GM18951 (cell line): ENCODE results near the gene LMO2.

Experiments
- POLR2A ChIP-seq: IDR thresholded peaks from 4 replicates; pipeline ENCODE4 v1.6.1; 2011; ENCODE audit warnings: mild to moderate bottlenecking; ENCODE audit not compliant: insufficient read length, insufficient read depth; ENCODE audit errors: extremely low read depth
- in situ Hi-C: fragments of 300-500 bp; cut with MboI; formaldehyde crosslinking; loops from one replicate; pipeline ENCODE4 v1.12.0; 2022; ENCODE audit warnings: low sequenced_read_pairs, mixed read lengths, inconsistent platforms; ENCODE audit not compliant: unreplicated experiment

The LMO2 gene

DNA sequence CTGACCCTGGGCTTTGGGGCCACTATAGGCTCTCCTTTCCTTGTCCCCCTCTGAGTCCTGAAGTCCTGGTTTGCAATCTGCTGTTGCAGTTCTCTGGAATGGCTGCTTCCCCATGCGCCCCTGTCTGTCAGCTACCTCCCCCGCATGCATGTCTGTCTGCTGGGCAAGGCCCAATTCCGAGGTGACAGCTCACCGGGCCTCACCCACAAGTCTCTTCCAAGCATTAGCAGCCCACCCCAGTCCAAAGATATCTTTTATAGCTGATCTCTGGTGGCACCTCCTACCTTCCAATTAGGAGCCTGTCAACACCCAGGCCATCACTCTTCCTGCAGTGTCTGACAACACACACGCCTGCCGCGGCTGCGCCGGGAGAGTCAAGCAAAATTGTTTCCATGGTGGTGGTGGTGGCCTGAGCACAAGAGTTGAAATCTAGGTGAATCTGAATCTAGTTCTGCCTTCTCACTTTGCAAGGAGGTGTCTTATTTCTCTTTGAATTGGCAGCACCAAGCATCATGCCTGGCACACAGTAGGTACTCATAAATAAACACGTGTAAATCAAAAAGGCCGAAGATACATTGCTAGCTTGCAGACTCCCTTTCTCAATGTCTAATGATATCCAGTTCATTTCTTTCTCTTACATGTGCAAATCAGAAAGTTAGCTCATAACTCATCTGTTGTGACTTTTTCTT is 1.2 kb upstream of the LMO2 start:
- in situ Hi-C loops, result no loop called here

DNA sequence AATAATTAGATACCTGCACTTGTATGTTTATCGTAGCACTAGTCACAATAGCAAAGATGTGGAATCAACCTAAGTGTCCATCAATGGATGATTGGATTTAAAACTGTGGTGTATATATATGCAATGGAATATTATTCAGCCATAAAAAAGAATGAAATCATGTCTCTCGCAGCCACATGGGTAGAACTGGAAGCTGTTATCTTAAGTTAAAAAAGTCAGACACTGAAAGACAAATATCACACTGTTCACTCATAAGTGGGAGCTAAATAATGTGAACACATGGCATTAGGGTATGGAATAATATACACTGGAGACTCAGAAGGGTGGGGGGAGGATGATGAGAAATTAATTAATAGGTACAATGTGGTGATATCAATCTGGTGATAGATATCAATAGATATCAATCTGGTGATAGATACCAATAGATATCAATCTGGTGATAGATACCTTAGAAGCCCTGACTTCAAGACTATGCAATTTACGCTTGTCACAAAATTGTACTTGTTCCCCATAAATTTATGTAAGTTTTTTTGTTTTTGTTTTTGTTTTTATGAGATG is 2.0 kb downstream of the LMO2 start:
- in situ Hi-C loops, result no loop called here
- no peak for TF ChIP-seq POLR2A

More for the DNA sequence above, 1.2 kb upstream of the LMO2 start:
- no peak for TF ChIP-seq POLR2A

DNA sequence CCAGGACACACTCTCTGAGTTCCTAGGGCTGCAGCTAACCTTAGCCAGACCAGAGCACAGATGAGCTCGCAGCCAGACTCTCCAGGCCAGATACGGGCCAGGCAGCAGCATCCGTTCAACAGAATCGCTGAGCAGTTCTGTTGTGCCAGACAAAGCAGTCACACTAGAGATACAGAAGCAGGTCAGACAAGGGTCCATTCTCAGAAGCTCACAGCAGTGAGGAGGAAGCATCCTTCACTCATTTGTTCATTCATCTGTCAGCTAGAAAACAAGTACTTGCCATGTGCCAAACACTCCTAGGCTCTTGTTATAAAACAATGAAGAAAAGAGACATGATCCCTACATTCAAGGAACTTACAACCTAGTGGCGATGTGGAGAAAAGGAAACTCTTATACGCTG is 2.6 kb downstream of the LMO2 start:
- no peak for TF ChIP-seq POLR2A
- in situ Hi-C loops, result no loop called here

DNA sequence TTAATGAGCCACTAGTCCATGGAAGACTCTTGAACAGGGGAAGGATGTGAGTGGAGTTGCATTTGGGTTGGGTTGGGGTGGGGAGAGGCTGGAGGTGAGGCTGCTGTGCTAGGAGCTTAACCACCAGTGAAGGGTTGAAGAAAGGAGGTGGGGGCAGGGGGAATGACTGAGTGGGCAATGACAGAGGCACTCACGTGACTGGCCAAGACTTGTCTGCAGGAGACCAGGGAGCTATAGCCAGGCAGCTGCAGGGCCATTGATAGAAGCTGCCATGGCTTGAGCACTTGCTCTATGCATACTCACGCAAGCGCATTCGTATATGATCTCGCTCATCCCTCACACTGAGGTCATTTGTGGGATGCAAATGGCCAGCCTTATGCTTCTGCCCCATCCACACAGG is 4.0 kb downstream of the LMO2 start:
- no peak for TF ChIP-seq POLR2A
- in situ Hi-C loops, result no loop called here

DNA sequence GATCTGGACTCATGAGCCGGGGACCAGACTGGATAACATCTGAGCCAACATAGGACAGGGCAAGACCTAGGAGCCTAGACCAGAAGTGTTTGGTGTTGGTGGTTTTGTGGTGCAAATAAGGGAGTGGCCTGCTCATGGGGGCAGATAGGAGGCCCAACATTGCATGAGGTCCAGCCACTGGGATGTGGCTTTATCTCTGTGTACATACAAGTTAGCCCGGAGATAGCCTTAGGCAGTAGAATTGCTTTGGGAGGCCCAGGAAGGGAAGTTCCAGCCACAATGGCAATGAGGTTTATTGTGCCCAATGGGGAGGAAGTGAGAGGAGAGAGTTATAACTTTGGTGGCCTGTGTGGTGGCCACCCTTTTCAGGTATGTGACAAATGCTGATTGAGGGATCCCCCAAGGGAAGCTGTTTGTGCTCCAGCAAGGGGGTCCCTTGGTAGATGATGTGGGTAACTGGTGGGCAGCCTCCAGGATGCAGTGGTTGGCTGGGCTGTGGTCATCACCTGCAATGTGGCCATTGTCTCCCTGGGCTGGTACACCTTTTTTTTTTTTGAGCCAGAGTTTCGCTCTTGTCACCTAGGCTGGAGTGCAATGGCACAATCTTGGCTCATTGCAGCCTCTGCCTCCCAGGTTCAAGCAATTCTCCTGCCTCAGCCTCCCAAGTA is 6.4 kb downstream of the LMO2 start:
- in situ Hi-C loops, result no loop called here
- no peak for TF ChIP-seq POLR2A

DNA sequence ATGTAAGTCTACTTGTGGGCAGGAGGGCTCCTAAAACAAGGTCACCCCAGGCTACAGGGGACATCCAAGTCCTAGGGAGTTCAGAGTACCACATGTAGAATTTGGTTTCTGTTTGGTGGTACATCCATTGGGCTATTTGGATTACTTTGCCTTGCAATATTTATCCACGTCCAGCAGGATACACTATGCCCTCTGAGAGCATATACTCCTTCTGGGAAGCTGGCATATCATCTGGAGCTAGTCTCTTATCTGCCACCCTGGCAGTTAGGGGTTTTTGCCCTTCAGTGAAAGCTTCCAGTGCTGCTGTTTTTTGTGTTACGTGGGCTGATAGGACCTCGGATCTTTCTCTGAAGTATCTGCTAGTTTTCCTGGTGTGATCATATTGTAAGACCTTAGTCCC is 7.3 kb downstream of the LMO2 start:
- in situ Hi-C loops, result no loop called here
- TF ChIP-seq POLR2A, result no peak

DNA sequence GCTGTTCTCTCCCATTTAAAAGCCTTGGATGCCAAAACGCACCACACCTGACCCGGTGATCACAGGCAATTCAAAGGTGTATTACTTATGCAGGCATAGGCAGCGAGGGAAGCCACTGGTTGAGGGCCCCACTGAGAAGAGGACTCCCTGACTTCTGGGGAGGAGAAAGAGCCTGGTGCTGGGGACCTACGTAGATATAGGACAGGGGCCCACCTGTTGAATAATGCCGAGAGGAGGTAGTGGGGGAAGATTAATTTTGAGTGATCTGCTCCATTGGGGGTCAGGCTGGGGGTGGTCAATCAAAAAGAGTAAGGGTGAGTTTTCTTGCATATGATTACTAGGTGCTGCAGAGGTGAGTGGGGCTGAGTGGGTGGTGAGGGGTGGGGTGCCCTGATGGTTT is 7.8 kb downstream of the LMO2 start:
- in situ Hi-C loops, result no loop called here
- no peak for TF ChIP-seq POLR2A

DNA sequence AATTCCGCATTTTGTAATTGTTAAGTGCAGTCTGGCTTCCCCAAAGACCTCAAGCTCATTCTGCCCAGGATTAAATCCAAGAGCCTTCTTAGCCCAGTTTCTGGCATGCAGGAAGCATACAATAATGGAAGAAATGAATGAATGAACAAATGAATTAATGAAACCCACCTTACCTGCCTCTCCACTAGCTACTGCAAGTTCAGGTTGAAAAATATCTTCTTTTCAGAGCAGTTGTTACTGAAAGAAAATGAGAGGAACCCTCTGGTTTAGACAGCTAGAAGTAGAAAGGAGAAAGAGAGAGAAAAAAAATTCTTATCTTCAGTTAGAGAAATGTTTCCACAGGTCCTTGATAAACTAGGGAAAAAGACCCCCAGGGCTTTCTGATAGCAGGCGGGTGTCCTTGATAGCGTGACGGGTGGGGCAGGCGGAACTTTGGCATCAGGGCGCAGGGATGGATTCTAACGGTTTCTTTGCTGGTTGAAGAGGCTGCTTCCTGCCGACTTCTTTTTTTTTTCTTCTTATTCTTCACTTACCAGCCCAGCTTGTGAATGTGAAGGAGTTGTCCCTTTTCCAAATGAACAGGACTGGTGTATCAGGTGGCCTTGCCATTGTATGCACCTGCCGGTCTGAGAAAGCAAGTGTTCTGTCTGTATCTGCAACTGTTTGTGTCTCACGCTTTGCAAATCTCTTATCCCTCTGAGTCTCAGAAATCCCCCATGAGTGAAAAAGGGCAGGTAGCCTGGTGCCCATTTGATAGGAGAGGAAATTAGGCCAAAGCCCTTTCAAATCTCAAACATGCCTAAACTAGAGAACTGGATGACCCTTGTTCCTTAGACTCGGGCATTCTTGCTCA is 10.0 kb downstream of the LMO2 start:
- no peak for TF ChIP-seq POLR2A
- in situ Hi-C loops, result no loop called here

DNA sequence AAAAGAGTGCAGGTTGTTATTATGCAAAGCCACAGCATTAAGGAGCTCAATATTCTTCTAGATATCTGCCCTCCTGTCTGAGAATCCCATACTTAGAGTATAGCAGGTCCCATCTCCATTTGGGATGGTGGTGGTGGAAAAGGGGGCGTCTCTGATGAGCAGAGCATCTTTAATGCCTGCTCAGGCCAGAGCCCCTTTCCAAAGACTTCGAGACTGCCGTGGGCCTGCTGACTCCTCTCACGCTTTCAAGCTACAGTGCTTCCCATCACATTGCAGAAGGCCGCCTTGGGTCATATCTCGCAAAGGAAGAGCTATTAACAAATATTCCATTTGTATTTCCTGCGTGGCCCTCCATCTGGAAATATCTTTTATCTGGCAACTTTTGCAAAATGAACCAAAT is 10.9 kb downstream of the LMO2 start:
- no peak for TF ChIP-seq POLR2A
- in situ Hi-C loops, result no loop called here

DNA sequence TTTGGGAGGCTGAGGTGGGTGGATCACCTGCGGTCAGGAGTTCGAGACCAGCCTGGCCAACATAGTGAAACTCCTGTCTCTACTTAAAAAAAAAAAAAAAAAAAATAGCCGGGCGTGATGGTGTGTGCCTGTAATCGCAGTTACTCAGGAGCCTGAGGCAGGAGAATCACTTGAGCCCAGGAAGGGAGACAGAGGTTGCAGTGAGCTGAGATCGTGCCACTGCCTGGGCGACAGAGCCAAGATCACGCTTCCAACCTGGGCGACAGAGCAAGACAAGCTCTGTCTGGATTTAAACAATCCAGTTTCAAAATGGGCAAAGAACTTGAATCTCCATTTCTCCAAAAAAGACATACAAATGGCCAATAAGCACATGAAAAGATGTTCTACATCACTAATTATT is 12.5 kb downstream of the LMO2 start:
- in situ Hi-C loops, result no loop called here
- TF ChIP-seq POLR2A, result no peak

DNA sequence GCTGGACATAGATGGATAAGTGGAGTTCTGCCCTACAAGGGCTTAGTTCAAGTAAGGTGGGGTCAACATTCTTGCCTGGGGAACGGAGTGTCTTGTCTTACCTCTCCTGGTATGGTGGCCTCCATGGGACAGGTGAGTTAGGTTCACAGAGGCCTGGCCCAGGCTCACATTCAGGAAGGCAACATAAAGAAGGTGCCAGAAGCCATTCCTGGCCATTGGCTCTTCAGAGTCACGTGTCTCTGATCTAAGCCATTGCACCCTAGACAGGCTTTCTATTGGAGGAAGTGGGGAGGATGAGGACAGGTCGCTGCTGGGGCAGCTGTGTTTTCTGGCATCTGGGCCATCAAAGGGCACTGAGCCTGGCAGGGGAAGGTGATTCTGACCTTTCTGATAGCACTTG is 14.8 kb downstream of the LMO2 start:
- in situ Hi-C loops, result no loop called here
- TF ChIP-seq POLR2A, result no peak

DNA sequence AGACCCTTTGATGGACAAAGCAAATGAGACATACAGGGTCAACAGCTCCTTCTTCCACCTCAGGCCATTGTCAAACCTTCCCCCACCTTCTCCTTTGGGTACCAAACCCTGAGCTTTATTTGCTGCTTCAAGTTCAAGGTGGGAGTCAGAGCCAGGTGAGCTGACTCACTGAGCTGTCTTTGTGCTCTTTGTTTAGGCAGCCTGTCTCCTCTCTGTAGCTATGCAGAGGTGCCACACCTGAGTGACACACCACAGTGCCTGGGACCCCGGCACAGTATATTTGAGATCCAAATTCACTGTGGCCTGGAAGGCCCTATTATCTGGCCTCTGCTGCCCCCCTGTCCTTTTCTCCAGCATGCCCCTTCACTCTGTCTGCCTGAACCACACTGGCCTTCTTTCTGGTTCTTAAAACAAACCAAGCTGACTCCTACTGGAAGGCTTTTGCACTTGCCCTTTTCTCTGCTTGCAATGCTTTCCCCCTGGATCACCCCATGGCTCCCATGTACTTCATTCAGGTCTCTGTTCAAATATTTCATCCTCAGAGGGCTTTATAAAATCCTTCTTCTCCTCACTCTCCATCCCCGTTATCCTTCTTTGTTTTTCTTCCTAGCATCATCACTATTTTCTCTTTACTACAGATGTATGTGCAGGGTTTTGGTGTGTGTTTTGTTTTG is 16.1 kb downstream of the LMO2 start:
- TF ChIP-seq POLR2A, result no peak
- in situ Hi-C loops, result no loop called here
